Amygdala (tissue), 56 donors: ENCODE data around the gene FAM180A.
"Not testable (repeated sequence)": the region's sequence is repeated elsewhere in the genome, so short reads cannot be mapped to it uniquely, and the experiment has no call there.

Experiments used
- DNase-seq, 56 donors: peaks; one replicate each; lab custom pipeline; 2025; lab: John Stamatoyannopoulos, UW

Gene FAM180A

GRCh38 chr7:135748770-135749169 lies at the start of gene FAM180A:
FAM180A (minus strand) TSS chr7:135748813; CDS start chr7:135748580, 233 bp downstream.
- no peak for DNase-seq

GRCh38 chr7:135798095-135798494 lies 49.5 kb upstream of the FAM180A start:
- DNase-seq = no peak

GRCh38 chr7:135795846-135796570 lies 47.4 kb upstream of the FAM180A start:
- DNase-seq = no peak

GRCh38 chr7:135793841-135794240 lies 45.2 kb upstream of the FAM180A start:
- DNase-seq = no peak

- DNase-seq = no peak
Observed at GRCh38 chr7:135792866-135793265, 44.3 kb upstream of the FAM180A start.

- no peak for DNase-seq
Observed at GRCh38 chr7:135792363-135792668, 43.7 kb upstream of the FAM180A start.

GRCh38 chr7:135791543-135792362 lies 43.1 kb upstream of the FAM180A start:
- no peak for DNase-seq

GRCh38 chr7:135790371-135790977 lies 41.9 kb upstream of the FAM180A start:
- DNase-seq = no peak

- DNase-seq = no peak
Observed at GRCh38 chr7:135789956-135790355, 41.3 kb upstream of the FAM180A start.

GRCh38 chr7:135789431-135789830 lies 40.8 kb upstream of the FAM180A start:
- no peak for DNase-seq

GRCh38 chr7:135786911-135787310 lies 38.3 kb upstream of the FAM180A start:
- DNase-seq = no peak

GRCh38 chr7:135785065-135785464 lies 36.5 kb upstream of the FAM180A start:
- no peak for DNase-seq

- no peak for DNase-seq
Observed at GRCh38 chr7:135784013-135784412, 35.4 kb upstream of the FAM180A start.

- no peak for DNase-seq
Observed at GRCh38 chr7:135782801-135783200, 34.2 kb upstream of the FAM180A start.

- no peak for DNase-seq
Observed at GRCh38 chr7:135782377-135782776, 33.8 kb upstream of the FAM180A start.

GRCh38 chr7:135777626-135778398 lies 29.2 kb upstream of the FAM180A start:
- DNase-seq = no peak

- DNase-seq = not testable (repeated sequence)
Observed at GRCh38 chr7:135775915-135776314, 27.3 kb upstream of the FAM180A start.

GRCh38 chr7:135775230-135775629 lies 26.6 kb upstream of the FAM180A start:
- no peak for DNase-seq

- DNase-seq = no peak
Observed at GRCh38 chr7:135774284-135774683, 25.7 kb upstream of the FAM180A start.

GRCh38 chr7:135773464-135773863 lies 24.9 kb upstream of the FAM180A start:
- no peak for DNase-seq
